ENCODE results near the gene PWWP2B.

Gene PWWP2B

DNA sequence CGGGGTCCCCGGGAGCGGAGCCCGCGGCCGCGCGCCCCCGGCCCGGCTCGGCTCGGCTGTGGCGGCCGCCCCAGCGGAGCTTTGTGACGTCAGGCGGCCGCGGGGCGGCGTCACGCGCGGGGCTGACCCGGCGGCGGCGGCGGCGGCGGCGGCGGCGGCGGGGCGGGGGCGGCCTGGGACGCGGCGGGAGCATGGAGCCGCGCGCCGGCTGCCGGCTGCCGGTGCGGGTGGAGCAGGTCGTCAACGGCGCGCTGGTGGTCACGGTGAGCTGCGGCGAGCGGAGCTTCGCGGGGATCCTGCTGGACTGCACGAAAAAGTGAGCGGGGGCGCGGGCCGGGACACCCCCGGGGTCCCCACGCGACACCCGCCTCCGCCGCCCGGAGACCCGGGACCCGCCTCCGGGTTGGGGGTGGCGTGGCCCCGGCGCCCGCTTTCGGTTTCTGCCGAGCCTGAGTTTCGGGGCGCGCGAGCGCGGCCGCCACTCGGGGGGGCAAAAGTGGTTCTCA is at the start of gene PWWP2B:
Gene PWWP2B (plus strand): TSS at position 165 of the 506 bp plus-strand sequence. CDS start 27 bp downstream, at position 192.
- DNase-seq: peak; percentile 58

DNA sequence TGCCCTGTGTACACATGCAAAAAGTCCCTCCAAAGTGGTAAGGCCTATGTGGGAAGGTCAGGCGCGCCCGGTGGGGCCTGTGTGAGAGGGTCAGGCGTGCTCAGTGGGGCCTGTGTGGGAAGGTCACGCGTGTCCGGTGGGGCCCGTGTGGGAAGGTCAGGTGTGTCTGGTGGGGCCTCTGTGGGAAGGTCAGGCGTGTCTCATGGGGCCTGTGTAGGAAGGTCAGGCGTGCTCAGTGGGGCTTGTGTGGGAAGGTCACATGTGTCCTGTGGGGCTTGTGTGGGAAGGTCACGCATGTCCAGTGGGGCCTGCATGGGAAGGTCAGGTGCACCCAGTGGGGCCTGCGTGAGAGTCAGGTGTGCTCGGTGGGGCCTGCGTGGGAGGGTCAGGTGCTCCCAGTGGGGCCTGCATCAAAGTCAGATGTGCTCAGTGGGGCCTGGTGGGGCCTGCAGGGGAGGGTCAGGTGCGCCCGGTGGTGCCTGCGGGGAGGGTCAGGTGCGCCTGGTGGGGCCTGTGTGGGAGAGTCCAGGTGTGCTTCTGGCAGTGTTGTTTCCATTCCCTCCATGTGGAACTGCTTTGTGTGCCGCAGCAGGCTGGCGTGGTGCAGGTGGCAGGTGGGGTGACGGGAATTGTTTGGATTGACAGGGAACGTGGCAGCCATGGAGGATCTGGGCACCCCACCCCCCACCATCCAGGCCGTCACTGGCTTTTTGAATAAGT is 49.6 kb upstream of the PWWP2B start:
- DNase-seq: no peak

DNA sequence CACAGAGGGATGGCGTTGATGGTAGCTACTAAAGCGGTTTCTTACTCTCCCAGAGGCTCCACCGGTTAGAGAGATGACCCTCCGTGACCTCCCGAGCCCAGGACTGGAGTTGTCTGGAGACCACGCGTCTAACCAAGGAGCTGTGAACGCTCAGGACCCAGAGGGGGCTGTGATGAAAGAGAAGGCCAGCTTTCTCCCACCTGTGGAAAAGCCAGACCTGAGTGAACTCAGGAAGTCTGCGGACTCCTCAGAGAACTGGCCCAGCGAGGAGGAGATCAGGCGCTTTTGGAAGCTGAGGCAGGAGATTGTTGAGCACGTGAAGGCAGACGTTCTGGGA is 49.1 kb upstream of the PWWP2B start:
- no peak for DNase-seq

DNA sequence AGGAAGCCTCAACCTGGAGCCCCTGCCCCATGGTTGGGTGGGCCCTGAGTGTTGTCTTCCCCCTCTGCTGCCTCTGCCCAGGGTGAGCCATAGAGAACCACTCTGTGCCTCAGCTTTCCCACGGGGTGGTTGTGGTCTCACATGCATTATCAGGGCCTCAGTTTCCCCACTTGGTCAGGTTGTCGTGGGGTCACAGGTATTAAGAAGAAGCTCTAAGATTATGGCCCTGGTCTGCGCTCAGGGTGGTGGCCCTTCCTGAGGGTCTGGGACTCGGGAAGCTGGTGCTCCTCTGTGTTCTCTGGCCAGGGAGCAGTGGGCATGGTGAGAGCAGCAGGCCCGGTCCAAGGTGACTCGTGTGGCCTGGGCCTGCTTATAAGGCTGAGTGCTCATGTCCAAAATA is 47.2 kb upstream of the PWWP2B start:
- DNase-seq: no peak

DNA sequence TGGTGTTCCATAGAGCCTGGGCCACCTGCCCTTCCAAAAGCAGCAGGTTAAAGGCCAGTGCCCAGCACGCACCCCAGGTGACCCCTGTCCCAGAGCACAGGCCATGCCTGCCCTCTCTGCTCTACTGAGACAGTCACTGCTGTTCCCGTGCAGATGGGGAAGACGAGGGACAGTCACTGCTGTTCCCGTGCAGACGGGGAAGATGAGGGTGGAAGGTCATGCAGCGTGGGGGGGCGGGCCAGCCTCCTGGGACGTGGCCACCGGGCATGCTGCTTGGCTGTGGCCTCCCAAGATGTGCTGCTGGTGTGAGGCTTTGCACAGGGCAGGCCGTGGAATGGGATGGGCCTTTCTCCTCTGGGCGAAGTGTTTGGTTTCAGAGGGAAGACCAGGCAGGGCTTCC is 46.6 kb upstream of the PWWP2B start:
- no peak for DNase-seq

DNA sequence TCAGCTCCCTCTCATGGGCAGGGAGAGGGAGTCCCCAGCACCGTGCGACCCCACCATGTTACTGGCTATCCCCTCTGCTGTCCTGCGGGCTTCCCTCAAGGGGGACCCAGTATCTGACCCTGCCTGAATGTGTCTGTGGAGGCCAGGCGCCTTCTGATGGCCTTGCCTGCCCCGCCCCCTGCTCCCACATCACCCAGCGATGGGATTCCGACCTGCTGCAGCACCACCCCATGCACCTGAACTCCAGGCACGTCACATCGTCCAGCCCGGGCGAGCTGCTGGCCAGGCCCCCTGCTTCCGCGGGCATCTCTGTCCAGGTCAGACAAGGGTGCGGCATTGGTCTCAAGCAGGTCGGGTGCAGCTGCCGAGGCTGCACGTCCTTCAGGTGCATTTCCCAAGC is 46.1 kb upstream of the PWWP2B start:
- no peak for DNase-seq

DNA sequence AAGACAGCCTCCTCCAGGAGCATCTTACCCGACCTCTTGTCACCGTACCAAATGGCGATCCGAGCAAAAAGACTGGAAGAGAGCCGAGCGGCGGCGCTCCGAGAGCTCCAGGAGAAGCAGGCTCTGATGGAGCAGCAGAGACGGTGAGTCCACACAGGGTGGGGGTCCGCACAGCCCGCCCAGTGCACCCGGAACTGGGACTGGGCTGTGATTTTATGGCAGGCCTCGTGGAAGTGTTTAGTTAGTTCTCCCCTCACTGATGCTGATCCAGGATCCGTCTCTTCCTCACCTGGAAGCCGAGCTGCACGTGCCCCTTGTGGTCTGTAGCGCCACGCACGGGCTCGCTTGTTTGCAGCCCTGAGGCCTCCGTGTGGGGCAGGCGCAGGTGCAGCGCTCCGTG is 45.4 kb upstream of the PWWP2B start:
- no peak for DNase-seq

DNA sequence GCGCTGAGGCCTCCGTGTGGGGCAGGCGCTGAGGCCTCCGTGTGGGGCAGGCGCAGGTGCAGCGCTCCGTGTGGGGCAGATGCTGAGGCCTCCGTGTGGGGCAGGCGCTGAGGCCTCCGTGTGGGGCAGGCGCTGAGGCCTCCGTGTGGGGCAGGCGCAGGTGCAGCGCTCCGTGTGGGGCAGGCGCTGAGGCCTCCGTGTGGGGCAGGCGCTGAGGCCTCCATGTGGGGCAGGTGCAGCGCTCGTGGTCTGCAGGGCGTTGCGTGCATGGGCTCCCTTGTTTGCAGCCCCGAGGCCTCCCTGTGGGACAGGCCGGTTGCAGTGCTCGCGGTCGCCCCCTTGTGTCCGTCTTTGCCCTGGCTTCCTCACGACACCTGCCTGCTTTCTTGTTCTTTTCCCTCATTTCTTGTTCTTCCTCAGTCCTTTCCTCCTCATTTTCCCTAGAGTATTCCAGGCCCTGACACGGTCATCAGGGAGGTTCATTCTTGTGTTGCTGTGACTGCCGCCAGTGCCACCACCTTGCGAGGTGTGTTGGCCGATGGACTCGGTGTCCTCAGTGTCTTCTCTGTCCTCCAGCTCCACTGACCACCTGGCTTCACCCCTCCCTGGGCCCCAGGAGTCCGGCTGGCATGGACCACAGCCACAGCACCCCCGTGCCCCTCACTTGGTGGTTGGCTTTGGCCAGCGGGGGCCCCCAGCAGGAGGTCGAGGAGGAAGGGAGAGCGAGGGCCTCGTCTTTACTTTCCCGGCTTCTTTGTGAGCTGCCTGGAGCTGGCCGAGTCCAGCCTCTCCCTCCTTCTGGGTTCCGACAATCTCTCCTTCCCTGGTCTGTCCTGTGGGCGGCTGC is 44.3 kb upstream of the PWWP2B start:
- DNase-seq: peak; percentile 90

DNA sequence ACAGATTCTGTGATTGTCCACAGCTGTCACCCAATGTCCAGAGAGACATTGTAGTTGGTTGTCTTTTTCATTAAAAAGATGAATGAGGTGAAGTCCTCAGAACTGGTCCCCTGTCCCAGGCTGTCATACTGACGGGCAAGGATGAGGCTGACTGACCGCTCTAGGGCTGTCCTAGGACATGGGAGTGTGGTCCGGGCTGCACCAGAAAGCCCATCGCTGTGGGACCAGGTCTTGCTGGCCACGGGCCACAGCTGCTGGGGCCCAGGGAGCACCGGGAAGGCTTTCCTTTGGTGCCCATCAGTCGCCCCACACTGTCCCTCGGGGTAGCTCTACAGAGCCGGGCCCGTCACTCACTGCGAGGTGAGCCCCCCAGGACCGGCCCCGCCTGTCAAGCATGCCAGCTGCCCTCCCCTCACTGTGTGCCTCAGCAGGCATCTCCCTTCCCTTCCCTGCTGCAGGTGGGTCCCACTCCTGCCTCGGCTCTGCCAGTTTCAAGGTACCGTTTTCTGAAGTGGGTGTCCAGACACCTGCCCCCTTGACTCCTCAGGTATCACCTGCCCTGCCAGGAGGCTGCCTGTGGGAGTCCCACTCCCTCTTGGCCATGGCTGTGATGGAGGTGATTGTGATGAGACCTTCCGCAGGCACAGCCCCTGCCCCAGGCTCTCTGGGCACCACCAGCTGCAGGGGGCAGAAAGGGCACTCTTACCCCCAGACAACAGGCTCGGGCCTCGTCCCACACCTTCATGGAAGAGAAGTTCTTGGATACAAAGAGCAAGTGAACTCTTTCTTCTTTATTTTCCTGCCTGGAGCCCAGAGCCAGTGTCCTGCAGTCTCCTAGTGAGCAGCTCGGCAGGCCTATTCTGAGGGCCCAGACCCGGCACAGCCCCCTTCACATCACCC is 43.3 kb upstream of the PWWP2B start:
- no peak for DNase-seq

DNA sequence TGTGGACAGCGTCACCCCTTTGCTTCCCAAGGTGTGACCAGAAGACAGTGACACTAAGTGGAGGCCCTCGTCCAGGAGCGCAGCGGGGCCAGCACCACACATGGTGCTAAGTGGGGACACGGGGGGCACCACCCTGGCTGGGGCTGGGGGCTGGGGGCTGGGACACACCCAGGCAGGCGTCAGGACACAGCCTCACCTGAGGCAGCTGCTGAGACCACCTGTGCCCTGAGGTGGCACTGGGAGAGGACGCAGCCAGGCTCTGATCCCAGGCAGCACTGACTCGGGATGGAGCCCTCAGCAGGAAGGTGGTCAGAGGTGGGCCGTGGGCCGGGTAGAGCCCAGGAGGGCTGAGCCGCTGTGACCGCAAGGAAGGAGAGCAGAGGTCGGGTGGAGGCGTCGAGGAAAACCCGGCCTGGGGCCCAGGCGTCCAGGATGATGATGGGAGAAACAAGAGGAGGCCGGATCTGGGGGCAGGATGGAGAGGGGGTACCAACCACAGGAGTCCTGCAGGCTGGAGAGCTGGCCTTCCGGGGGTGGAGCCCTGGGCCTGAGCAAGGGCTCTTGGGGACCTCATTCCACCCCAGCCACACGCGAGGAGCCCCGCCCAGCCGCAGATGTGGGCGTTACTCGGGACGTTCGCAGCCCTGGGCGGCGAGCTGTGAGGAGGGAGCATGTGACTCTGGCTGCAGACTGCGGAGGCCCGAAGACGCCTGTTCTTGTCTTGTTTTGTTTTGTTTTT is 42.5 kb upstream of the PWWP2B start:
- no peak for DNase-seq

DNA sequence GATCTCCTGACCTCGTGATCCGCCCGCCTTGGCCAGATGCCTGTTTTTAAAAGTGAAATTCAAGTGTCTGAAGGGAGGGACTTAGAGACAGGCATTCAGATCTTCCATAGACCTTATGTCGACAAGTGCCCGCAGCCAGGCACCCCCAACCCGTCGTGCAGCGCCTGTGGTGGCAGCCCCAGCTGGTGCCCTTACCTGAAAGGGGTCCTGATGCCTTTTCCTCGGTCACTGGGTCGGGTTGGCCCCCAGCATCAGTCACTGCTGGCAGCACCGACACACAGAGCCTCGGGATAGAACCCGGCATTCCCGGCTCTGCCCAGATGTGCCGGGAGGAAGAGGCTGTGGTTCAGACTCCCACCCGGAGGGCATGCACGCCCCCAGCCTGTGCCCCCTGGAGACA is 41.7 kb upstream of the PWWP2B start:
- no peak for DNase-seq

DNA sequence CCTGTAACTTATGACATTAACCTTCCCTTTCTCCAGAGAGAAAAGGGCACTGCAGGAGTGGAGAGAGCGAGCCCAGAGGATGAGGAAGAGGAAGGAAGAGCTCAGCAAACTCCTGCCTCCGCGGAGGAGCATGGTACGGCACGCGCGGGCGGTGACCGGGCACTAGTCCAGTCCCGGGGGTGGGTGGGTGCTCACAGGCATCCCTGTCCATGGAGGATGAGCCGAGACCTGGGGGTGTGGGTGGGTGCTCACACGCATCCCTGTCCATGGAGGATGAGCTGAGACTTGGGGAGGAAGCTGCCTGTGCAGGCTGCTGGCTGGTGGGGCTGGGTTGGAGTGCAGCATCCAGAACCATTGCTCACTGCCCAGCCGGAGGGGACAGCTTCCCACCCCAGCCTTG is 41.2 kb upstream of the PWWP2B start:
- no peak for DNase-seq

DNA sequence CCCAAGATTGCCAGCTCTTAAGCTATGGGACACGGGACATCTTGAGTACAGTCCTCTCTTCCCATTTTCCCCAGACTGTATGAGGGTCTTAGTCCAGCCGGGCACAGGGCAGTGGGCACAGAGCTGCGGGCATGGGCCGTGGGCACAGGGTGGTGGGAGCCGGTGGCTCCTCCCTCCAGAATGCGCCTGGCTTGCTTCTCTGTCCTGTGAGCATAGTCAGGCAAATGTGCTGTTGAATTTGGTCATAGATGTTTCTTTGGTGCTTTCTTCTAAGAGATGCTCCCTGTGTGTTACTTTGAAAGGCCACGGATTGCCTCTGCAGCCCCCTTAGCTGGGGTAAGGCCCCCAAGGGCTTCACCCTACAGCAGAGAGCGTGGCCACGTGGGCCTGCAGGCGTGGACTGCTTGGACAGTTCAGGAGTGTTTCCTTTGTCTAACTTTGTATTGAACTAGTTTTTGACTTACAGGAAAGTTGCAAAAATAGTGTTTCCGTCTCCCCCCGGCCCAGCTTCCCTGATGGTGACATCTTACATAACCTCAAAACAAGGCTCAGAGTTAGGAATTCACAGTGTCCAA is 40.3 kb upstream of the PWWP2B start:
- DNase-seq: no peak

DNA sequence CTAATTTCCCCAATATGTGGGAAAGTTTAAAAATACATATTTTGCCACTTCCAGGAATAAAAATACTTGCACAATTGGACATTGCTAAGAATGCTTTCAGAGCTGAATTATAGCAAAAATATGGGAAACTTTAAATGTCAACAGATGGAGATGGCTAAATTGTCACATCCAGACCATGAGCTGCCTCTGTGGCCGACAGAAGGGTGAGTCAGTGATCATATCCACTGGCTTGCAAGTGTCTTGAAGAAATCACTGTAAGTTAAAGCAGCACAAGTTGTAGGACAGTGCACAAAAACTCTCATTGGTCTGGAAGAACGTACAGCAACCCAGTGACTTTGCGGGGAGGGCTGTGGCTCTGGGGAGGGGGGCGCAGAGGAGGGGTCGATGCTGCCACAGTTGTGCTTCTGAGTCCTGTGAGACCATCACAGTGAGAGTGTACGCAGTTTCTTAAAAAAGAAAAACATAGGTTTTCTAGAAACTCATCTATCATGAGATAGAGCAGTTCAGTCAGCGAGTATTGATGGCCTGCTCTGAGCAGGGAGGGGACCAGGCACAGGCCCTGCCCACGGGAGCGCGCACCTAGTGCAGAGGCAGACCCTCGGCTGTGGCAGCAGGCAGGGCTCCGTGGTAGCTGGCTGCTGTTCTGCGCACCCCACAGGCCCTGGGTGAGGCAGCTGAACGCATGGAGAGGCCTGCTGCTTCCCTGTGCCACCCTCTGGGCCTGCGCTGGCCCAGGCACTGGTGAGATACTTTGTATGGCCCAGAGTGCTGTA is 39.5 kb upstream of the PWWP2B start:
- no peak for DNase-seq

DNA sequence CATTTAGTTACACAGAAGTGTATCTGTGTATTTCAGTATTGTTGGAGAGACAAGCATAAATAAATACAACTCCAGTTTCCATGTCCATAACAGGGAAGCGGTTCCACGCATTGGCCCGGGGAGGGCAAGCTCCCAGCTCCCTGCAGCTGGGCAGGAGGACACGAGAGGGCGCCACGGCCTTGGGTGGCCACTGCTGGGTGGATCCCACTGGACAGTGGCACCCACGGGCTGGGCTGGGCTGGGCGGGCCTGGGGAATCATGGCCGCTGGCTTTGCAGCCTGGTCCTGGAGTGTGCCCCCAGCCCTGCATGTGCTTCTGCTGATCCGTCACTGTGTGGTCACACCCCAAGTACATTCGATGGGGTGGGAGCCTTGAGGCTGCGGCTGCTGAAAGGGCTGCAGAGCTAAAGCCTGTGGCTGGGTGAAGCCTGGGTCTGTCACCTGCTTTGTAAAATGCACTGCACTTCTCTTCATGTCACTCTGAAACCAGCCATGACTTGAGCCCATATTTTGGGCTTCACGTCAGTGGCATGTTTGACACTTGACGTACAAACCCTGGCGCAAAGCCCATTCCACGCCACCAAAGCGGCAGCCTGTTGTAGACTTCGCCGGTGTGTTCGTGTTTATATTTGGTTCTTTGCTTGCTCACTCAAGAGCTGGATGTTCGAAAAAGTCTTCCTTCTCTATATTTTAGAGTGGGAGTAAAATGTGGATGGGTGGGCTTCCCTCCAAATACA is 37.5 kb upstream of the PWWP2B start:
- DNase-seq: no peak

DNA sequence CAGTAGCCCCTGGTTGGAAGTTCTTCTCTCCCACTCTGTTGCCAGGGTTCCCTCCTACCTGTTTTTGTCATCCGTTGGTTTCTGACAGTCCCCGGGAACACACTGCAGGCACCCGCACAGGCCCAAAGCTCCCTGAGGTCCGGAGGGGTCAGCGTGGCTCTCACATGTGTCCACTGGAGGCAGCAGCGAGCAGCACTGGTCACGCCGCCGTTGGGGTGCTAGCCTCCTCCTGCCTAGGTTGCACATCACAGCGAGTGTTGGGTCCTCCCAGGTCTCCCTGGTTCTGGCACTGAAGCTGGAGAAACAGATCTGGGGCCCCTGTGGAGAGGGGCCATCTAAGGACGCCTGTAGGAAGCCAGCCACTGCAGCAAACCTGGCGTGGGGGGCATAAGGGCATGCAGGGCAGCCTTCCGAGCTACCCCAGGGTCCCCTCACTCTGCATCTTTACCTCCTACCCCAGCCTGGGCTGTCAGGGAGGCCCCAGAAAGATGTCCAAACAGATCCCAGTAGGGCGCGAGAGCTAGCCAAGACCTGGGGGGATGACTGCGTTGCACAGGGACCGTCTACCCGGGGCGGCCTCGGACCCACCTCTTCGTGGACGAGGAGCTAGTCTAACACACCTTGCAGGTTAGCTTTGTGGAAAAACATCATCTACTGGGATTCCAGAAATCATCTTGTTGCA is 36.1 kb upstream of the PWWP2B start:
- DNase-seq: peak; percentile 74

DNA sequence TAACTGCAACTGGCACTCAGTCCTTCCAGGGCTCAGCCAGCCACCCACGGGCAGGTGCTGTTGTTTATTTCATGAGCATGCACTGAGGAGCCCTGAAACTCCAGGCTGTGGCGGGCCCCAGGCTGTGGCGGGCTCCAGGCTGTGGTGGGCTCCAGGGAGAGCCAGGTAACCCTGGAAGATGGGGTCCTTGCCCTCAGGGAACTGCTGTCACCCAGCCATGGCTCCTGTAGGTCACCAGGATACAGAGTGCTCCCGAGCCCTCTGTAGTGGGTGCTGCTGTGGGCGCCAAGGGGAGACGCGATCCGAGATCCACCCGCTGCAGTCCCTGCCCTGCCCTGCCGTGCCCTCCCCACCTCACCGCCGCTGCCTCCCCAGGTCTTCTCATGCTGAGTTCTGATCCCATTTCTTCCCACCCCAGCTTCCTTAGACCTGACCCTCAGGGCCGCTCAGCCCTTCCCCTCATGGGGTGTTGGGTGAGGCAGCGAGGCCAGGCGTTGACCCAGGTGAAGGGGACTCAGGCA is 35.4 kb upstream of the PWWP2B start:
- DNase-seq: no peak

DNA sequence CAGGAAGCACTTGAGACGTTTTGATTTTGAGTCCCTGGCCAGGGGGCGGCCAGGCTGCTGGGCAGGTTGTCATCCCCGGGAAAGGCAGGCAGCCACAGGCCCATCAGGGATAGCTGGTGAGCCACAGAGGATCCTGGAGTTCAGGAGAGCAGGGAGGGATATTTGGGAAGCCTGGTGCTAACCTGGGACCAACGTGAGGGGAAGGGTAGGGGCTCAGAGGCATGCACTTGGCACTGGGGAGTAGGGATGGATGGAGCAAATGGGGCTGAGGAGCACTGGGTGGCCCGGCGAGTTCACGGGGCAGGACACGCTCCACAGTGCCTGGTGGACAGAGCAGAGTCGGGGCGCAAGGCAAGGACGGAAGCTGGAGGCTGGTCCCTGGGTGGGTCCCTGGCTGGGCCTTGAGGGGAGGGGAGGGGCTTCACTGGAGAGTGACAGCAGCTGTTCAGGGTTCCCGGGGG is 34.8 kb upstream of the PWWP2B start:
- no peak for DNase-seq

DNA sequence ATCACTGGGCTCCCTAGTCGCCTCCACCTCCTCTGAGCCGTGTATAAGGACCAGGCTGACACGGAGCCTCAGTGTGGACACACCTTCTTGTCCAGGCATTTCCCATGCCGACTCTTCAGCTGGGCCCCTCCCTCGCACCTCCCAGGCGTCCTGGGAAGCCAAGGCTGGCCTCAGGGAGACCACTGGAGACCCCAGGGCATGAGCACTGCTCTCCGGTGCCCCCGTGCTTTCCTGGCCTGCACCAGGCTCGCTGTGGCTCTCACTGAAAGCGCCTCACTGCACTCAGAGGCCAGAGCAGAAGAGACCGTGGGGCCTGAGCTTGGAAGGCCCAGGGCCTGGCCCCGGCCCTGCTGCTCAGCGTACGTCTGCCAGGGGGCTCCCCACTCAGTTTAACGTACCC is 33.6 kb upstream of the PWWP2B start:
- no peak for DNase-seq

Data from stimulated activated CD8-positive, alpha-beta memory T cell treated with anti-CD3 and anti-CD28 coated beads, Interleukin-4, amount 100 ng/mL, for 48 hours (primary cell).